HUDEP-2 (cell line): ENCODE measurements around the gene BPGM.
A peak's percentile ranks its signal among the peaks of the same experiment; 100 is the strongest.

Experiments
- DNase-seq, 76 experiments: peaks; one replicate each; lab custom pipeline; 2025; ENCODE audit not compliant: unreplicated experiment in 76 of 76; lab: John Stamatoyannopoulos, UW

The BPGM gene

DNA sequence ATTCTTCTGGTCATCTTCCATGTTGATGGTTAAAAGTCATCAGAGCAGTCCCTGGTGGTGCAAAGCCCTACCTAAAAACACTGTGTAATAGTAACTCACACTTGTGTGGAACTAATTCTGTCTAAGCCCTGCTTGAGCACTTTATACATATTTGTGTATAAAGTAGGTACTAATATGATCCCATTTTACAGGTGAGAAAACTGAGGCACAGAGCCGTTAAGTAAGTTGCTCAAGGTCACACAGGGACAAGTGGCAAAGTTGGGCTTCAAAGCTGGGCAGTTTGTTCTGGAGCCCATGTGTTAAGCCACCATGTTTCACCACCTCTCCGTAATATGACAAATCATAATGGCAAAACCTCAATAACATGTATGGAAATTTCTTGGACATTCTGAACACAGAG, 48.1 kb downstream of the BPGM start:
- no peak for DNase-seq

DNA sequence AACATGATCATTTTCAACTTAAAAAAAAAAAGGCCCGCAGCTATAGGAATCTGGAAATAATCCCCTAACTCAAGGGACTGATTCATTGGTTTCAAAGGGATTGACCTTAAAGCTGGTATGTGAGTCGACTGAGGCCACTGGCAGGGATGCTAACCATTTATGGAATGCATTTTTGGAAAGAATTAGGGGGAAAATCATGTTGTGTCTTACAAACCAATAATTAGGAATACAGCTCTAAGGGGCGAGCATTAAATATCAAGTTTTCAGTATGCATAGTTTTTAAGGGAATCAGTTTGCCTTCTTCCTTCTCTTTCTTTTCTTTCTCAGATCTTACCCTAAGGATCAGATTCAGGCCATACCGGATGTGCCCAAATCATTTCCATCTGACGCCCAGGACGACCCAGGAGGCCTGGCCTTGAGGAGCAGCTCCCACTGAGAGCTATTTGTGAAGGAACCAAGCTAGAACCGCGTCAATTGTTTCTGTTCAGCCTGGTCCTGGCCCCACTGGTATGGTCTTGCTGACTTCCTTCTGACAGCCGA, 48.7 kb downstream of the BPGM start:
- no peak for DNase-seq

DNA sequence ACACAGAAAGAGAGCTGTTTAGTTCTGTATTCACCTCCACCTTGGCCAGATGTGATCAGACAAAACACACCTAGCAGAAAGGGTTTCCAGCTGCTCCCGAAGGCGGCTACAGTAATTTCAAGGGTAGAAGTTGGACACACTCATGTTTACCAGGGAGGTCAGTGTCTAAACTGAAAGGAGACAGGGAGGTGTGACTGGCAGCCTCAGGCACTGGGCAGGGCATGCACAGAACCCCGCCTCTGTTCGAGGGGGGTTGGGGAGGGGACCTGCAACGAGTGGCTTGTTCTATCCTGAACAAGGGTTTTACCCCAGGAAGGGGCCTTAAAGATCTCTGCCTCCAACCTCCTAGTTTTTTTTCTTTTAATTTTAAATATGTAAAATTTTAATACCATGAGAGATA, 49.6 kb downstream of the BPGM start:
- DNase-seq, result no peak

DNA sequence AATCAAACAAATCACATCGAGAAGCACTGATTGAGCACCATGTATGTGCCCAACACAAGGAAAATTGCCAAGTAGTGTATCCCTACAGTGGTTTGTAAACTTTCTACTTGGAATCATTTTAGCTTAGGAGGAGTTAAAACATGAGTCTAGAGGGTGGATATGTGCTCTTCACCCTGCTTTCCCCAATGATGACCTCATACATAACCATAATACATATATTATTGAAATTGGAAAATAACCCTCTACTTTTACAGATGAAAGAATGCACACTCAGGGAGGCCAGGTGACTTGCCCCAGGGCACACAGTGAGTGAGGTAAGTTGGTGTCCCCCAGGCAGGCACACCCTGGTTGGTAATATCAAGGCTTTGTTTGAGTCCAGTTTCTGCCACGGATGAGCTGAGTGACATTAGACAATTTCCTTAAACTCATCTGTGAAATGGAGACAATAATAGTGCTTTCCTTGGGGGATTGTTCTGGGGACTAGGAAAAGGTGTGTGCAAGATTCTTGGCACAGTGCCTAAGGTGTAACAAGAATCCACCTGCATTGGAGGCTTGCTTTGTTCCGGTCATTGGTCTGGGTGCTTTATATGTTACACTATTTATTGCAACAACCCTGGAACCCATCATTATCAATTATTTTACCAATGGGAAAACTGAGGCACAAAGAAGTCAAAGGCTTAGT, 50.7 kb downstream of the BPGM start:
- DNase-seq, result no peak

DNA sequence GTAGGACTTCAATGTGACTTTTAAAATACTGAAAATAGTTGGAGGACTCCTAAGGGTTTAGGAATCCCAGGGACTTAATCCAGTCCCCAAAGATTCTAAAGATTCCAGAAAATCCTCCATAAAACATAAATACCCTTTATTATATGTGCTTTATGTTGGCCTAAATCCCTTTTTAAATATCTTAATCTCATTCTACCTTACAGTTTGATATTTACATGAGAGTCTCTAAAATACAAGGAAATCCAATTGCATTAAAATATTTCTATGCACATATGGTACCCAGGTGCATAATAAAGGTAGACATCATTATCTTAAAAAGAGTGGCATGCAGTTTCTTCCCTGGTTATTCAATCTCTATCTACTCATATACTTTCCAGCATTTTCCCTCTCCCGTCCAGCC, 51.8 kb downstream of the BPGM start:
- DNase-seq, result no peak

DNA sequence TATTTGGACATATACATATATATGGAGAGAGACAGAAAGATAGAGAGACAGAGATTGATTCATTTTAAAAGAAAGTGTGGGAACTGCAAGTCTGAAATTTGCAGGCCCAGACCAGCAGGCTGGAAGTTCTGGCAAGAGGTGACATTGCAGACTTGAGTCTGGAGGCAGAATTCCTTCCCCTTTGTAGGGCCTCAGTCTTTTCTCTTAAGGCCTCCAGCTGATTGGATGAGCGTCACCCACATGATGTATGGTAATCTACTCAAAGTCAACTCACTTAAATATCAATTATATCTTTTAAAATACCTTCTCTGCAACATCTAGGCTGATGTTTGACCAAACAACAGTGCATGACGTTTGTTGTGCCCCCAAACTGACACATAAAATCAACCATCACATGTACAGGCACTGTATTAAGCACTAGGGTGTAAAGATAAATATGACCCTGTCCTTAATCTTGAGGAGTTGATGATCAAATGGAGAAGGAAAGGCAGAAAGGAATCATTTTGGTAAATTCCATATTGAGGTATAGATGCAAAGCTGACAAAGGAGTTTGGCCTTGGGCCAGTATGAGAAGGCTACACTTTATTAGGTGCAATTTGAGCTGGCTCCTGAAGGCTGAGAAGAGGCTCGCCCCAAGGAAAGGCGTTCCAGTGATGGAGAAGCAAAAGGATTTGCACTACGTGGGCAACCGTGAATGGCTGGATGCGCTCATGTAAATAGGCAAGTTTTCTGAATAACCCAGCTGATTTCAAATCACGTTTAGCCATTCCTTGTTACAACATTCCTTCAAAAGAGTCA, 52.6 kb downstream of the BPGM start:
- no peak for DNase-seq

DNA sequence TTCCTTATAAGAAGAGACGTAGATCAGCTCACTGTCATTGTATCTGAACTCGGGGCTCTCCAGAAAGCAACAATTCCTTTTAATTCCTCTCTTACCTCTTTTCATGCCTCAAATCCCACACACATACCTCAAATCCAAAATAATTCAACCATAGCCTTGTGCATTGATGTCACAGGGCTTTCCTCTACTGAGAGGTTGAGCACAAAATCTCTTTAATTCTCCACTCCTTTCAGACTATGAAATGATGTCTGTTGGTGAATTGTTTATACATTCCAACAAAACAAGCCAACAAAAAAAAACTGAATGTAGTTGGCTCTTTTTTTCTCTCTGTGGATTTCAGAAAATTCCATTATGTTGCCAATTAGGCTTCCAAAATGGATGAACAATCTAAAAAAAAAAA, 53.2 kb downstream of the BPGM start:
- DNase-seq, result no peak

DNA sequence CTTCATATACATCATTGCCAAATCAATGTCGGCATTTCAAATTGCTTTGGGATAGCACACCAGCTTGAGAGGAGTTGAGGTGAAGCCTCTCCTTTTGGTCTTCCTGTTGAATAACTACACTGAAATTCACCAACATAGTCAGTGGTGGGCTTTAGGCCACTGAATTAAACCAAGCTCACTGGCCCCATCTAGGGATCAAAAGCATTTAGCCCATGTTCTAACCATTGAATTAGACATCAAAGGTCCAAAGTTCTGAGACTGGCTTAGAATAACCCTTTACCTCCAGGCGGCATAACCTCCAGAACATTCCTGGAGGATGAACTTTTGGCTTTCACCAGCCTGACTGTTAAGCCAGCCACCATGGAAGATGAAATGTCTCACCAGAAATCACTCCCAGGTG, 54.6 kb downstream of the BPGM start:
- peak in 21 of 76 experiments; percentile 1 to 40 (median 11) for DNase-seq

DNA sequence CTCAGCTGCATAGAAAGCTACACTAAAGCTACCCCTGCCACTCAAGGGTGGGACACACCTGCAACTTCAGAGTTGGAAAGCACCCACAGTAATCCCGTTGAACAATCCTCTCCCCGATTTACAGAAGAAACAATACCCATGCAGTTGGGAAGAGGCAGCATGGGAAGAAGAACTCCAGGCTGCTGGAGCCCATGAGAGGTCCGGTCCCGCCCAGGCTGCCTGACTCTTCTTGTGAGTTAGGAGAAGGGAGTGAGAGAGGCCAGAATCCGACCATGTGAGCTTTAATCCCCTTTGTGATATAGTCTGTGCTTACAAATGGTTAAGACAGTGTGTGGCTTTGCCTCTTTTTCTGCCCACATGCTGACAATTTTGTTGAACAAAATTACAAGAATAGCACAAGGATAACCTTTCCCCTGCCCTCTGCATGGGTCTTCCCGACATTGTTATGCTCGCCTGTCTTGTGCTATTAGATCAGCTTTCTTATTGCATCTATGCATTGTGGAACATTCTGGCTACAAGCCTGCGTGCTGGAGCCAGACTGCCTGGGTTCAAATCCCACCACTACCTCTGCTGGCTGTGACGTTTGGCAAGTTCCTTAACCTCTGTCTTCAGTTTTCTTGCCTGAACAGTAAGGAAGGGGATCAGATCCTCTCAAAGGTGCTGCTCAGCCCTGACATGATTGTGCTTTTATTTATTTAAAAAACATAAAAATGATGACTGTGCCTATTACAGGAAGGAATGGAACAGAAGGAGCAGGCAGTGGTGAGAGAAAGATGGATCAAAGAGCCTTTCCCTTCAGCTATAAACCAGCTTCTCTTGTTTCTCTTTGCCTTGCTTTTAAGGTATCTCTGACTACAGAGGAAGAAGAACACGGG, 56.0 kb downstream of the BPGM start:
- no peak for DNase-seq

DNA sequence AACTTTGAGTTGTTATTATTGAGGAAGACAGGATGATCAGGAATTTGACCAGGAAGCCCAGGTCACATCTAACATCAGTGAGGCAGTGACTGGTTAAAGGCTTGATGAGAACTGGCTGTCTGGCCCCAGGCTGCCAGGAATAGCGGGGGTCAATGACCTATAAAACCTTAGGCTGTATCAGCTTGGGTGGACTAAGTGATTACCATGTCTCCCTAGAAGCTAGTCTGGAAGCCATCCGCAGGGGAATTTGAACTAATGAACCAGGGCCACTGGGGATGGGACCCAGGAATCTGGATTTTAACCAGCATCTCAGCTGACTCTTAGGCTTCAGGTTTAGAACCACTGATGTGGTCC, 56.6 kb downstream of the BPGM start:
- DNase-seq, result no peak

DNA sequence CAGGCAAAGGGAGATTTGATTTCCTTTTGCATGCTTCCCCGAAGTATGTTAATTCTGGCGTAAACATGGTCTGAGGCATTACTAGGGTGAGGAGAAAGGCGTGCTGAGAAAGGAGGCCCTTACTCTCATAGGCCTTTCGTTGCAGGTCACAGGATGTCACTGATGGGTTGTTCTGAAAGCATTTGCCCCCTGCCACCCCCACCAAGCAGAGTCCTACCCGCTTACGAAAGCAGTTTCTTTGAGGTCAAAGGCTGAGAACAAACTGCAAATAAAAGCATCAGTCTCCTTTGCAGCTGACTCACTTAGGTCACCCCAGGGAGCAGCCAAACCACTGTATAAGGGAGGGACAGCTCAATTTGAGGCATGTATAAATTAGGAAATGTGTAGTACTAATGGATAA, 57.1 kb downstream of the BPGM start:
- no peak for DNase-seq

DNA sequence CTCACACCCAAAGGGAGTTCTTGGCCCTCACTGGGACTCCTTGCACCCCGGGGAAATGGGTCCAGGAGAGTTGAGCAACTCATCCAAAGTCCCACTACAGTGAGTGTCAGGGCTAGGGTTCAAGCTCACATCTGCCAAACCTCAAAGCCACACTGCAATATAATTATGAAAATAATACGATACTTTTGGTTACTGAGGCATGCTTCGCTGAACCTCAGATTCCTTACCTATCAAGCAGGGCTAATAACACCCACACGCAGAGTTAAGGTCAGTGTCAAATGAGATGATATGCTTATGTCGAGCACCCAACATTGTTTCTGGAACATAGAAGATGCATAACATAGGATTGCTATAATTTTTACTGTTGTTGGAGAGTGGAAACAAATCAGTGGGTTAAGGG, 58.2 kb downstream of the BPGM start:
- no peak for DNase-seq

DNA sequence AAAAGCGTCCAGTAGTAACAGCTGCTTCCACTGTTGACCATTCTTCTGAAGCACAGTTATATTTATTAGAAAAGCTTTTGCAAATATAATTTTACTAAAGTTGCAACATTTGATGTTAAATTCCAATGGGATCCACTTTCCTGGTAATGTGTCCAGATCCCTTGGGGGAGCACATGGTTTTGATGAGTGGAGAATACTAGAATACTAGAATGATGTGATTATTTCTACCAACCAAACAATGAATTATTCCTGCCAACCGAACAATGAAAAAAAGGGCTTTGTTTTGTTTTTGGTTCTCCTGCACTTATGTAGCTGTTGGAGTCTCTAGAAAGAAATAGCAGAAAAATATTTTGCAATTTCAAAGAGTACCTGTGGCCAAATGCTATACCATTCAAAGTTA, 59.1 kb downstream of the BPGM start:
- no peak for DNase-seq

DNA sequence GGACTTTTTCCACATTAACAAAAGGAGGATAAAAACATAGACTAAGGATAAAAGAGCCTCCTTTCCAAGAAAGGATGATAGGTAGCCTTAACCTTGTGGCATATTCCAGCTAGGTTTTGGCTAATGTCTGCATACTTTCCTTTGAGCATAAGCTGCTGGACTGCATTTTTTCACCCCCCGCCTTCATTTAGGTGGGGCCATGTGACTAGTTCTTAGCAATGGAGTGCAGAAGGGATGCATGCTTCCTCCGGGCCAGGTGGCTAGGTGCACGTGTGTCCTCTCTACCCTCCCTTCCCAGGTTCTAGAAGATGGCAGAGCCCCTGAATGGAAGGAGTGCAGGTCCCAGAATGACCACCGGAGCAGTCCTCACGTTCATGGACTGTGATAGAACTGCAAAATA, 59.8 kb downstream of the BPGM start:
- no peak for DNase-seq

DNA sequence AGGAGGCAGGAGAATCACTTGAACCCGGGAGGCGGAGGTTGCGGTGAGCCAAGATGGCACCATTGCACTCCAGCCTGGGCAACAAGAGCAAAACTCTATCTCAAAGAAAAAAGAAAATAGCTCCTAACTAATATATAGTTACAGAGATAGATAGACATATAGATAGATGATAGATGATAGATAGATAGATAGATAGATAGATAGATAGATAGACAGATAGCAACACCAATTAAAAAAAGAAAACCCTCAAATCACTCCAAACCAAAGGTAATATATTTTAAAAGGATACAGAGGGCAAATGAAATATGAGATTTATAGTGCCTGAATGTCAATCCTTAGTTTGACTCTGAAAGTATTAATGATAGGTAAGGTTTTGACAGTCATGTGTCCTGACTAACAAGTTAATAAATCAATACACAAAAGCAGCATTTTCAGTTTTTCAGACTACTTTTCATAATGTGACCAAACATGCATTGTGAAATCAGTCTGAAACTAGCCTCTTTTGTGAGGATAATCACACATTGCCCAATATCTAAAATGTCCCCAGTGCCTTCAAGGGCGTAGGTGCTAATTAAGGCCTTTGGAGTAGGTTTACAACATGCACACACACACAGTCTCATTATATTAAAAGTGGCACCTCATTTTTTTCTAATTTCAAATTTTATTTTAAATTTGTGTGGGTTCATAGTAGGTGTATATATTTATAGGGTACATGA, 61.2 kb downstream of the BPGM start:
- DNase-seq, result no peak

DNA sequence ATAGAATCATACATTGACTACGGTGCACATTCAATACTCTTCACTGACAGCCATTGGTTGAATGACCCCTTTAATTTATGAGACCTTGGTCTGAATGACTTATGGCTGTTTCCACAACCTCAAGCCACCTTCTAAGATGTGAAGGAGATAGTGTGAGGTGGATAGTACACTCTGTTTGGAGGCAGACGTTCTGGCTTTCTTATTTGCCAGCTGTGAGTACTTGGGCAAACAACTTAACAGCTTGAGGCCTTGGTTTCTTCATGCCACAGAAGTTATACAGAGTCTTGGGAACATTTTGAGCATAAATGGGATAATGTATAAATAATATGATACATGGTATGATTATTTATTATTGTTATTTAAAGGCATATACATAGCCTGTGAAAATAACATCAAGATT, 62.0 kb downstream of the BPGM start:
- DNase-seq, result no peak

DNA sequence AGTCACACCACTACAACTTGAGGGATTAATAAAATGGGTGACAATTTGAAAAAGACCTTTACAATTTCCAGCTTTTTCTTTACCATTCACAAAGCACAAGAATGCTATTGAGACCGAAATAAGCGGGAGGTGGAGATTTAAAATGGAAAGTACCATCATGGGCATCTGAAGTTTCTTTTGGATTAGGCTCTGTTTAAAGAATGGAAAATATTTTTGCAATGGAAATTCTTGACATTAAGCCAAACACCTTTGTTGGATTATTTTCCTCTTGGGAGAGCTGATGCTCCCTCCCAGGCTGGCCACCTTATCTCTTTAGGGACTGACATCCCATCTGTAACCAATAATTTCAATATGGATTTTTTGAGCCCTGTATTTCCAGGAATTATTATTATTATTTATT, 62.5 kb downstream of the BPGM start:
- no peak for DNase-seq

DNA sequence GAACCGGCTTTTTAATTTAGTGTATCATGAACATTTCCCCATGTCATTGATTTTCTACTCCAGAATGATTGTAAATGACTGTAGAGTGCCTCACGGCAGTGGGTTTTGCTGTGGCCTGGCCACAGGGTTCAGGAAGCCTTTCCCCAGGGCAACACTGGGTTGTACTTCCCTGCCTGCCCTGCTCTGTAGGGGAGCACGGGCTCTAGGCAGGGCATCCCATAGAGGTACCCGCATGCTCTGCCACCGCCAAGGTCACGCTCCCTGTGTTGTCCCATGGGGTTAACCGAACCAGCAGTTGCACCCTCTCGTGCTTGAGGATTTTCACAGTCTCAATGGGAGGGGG, 63.8 kb downstream of the BPGM start:
- DNase-seq, result no peak

DNA sequence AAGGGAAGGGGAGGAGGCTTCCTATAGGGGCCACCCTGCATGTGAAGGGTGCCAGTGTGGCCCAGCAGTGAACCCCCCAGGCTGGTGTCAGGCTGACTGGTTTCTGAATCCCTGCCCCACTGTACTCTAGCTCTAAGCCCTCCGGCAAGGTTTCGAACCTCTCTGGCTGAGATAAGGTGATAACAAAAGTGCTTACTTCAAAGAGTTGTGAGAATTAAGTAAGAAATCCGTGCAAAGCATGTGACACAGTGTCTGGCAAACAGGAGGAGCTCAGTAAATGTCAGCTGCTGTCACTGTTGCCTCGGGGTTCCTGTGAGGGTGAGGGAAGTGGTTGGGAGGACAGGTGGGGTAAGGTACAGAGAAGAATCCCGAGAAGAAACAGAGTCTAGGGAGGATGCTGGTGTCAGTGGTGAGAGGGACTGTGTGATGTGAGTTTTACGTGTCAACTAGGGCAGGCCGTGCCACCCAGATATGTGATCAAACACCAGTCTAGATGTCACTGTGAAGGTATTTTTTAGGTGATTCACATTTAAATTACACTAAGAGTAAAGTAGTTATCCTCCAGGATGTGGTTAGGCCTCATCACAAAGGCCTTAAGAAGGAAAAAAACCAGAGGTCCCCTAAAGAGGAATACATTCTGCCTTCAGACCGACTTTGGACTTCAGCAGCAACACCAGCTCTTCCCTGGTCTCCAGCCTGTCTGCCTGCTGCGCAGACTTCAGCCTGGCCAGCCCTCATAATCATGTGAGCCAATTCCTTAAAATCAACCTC, 64.4 kb downstream of the BPGM start:
- no peak for DNase-seq

DNA sequence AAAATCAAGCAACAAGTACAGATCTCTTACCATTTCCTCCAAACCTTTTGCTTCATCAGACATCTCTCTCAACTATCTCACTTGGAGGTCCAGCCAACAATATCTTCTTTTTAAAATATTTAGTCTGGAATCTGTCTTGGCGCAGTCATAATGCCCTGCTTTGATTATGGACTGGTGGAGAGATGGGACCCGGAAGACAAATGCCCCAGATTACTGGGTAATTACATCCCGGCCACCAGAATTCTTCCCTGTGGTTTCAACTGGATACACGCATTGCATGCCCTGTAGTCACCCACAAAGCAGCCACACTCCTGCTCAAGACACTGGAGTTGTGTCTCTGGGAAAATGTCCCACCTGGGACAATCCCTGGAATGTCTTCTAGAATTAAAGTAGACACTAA, 65.5 kb downstream of the BPGM start:
- no peak for DNase-seq
